Measurements from ENCODE around the gene TOM1L2. TPM values are rescaled to one million over a fixed set of nuclear protein-coding genes. Genes with fewer than 3 reads are reported as not detected.

The TOM1L2 gene
- total and polyA plus RNA-seq, 2 of the 4 experiments (the other 2 are of a cell fraction), result 34.4 to 51.7 TPM

DNA sequence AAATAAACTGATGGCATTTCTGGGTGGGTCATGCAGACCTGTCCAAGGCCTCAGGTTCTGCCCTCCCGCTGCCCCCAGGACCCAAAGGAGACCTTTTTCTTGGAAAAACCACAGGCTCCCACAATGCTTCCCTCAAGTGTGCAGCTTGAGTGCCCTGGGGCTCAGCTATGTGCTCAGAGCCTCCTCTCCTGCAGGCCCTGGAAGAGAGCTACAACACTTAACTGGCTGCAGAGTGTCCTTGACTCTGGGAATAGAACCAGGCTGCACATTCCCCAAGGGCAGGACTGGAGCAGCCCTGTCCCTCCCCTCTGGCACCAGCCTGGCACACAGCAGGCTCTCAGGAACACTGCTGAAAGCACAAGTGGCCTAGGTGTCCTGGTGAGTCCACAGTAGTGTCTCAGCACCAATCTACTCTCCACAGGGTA is 130.6 kb downstream of the TOM1L2 start (continued):
- TF ChIP-seq, protein P1, sequence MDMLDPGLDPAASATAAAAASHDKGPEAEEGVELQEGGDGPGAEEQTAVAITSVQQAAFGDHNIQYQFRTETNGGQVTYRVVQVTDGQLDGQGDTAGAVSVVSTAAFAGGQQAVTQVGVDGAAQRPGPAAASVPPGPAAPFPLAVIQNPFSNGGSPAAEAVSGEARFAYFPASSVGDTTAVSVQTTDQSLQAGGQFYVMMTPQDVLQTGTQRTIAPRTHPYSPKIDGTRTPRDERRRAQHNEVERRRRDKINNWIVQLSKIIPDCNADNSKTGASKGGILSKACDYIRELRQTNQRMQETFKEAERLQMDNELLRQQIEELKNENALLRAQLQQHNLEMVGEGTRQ (IDR thresholded peaks at IDR 0.05; ENCODE audit: low read depth, low read length), result no peak
- no peak for TF ChIP-seq MAZ (IDR thresholded peaks at IDR 0.05; ENCODE audit: borderline replicate concordance, low read depth, low read length)
- TF ChIP-seq MAFK (IDR thresholded peaks at IDR 0.05; ENCODE audit: low read depth, low read length), result no peak

Data from IMR-90 (cell line).